Measurements from ENCODE around the gene SPP2. TPM values are rescaled to one million over a fixed set of nuclear protein-coding genes. Genes with fewer than 3 reads are reported as not detected.
A peak's percentile ranks its signal among the peaks of the same experiment; 100 is the strongest.

Gene SPP2
- polyA plus RNA-seq, 3 donors: not detected

DNA sequence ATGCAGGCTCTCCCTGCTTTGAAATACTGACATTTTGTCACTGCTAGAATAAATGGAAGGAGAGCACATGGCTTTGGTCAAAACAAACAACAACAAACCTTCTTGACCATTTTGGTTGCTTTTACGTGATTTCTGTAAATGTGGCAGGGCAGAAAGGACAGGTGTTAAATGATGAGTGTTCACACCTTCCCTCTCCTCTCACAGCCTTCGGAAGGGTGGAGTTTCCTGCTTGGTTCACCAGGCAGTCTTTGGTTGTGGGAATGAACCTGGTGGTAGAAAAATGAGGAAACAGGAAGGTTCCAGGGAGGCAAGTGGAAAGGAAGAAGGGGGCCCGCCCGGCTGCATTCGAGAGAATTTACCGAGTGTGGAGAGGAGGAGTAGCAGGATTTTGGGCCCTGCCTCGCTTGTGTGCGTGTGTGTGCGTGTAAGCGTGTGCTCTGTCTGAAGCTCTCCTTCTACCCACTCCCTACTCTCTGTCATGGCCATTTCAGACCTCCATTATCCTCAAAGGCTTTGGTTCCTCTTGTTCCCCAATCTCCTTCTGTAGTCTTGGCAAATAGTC is 23.7 kb upstream of the SPP2 start:
- H3K27me3 Mint-ChIP-seq (ENCODE audit: low read depth in 3 of 3): peaks cover 3 to 11% (median 5%) of the 10 kb centered on the region in 3 donors
- Histone ChIP-seq H3K9ac (ENCODE audit: insufficient read depth, low read length, poor library complexity, severe bottlenecking) (no peak overlapping the region), H3K4me3 (replicated peaks in 1 of 3; ENCODE audit: low read depth in 2 of 3, low read length in 3 of 3) (no peak overlapping the region), H3K4me1 (ENCODE audit: control insufficient read depth in 1 of 2, insufficient read depth in 2 of 2, low read length in 2 of 2) (peaks cover 0 to 4% of the 10 kb centered on the region in 2 donors), H3K4me2 (replicated peaks; ENCODE audit: extremely low read depth, low read length, poor library complexity, severe bottlenecking) (no peak overlapping the region), H3K27me3 (ENCODE audit: control insufficient read depth in 2 of 2, insufficient read depth in 2 of 2, low read length in 2 of 2) (no peaks in the 10 kb centered on the region), H3K79me2 (ENCODE audit: insufficient read depth, low read length) (no peaks in the 10 kb centered on the region), H4K20me1 (ENCODE audit: insufficient read depth, low read length) (no peaks in the 10 kb centered on the region), H3K36me3 (replicated peaks in 1 of 2; ENCODE audit: control insufficient read depth in 1 of 2, insufficient read depth in 2 of 2, low read length in 2 of 2) (no peaks in the 10 kb centered on the region), H3K9me3 (replicated peaks in 1 of 2; ENCODE audit: control insufficient read depth in 1 of 2, insufficient read depth in 1 of 2, low read length in 2 of 2) (peaks cover 0 to 3% of the 10 kb centered on the region in 2 donors), H2AFZ (ENCODE audit: insufficient read depth, low read depth, low read length, poor library complexity, severe bottlenecking) (no peak overlapping the region), H3K27ac (ENCODE audit: low read depth in 1 of 2, low read length in 2 of 2) (no peak overlapping the region)
- TF ChIP-seq, protein P1, sequence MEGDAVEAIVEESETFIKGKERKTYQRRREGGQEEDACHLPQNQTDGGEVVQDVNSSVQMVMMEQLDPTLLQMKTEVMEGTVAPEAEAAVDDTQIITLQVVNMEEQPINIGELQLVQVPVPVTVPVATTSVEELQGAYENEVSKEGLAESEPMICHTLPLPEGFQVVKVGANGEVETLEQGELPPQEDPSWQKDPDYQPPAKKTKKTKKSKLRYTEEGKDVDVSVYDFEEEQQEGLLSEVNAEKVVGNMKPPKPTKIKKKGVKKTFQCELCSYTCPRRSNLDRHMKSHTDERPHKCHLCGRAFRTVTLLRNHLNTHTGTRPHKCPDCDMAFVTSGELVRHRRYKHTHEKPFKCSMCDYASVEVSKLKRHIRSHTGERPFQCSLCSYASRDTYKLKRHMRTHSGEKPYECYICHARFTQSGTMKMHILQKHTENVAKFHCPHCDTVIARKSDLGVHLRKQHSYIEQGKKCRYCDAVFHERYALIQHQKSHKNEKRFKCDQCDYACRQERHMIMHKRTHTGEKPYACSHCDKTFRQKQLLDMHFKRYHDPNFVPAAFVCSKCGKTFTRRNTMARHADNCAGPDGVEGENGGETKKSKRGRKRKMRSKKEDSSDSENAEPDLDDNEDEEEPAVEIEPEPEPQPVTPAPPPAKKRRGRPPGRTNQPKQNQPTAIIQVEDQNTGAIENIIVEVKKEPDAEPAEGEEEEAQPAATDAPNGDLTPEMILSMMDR (IDR thresholded peaks at IDR 0.05): no peak
- H3K4me3 Mint-ChIP-seq: no peak overlapping the region
- peak overlapping the region in 1 of 7 donors; percentile 83 for H3K27ac Mint-ChIP-seq
- WGBS (ENCODE audit: insufficient coverage): no CpG with 5 or more reads among the region's 10 CpGs
- H3K36me3 Mint-ChIP-seq: no peaks in the 10 kb centered on the region
- H3K9me3 Mint-ChIP-seq: peaks cover 2 to 14% (median 7%) of the 10 kb centered on the region in 7 donors
- DNase-seq: no peak
- intact Hi-C loops (cut with micrococcal nuclease): no loop called here
- peaks cover 4% of the 10 kb centered on the region for H3K4me1 Mint-ChIP-seq

DNA sequence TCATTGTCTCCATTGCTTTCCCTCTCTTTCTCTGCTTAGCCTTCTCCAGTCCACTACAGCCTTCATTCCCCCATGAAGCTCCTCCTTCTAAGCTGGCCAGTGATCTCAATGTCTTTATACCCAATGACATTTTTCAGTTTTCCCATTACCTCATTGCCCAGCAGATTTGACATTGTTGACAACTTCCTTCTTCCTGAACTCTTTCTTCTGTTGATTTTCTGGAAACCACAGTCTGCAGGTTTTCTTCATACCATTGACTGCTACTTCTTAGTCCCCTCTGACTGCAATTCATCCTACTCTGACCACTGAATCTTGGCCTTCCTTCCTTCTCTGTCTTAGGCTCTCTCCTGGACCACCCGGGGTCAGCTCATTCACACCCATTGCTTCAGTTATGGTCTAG is 22.9 kb upstream of the SPP2 start:
- Mint-ChIP-seq H3K4me3 (no peak overlapping the region), H3K36me3 (no peaks in the 10 kb centered on the region), H3K4me1 (peaks cover 4% of the 10 kb centered on the region), H3K27ac (no peak overlapping the region), H3K27me3 (ENCODE audit: low read depth in 3 of 3) (peaks cover 3 to 9% (median 5%) of the 10 kb centered on the region in 3 donors), H3K9me3 (peaks cover 0 to 14% (median 7%) of the 10 kb centered on the region in 7 donors)
- DNase-seq: no peak
- H4K20me1 ChIP-seq (ENCODE audit: insufficient read depth, low read length): no peaks in the 10 kb centered on the region
- no peak overlapping the region for H3K4me2 ChIP-seq (replicated peaks; ENCODE audit: extremely low read depth, low read length, poor library complexity, severe bottlenecking)
- intact Hi-C loops (cut with micrococcal nuclease): no loop called here
- no peaks in the 10 kb centered on the region for H3K79me2 ChIP-seq (ENCODE audit: insufficient read depth, low read length)
- H3K27ac ChIP-seq (ENCODE audit: low read depth in 1 of 2, low read length in 2 of 2): no peak overlapping the region
- H3K9me3 ChIP-seq (replicated peaks in 1 of 2; ENCODE audit: control insufficient read depth in 1 of 2, insufficient read depth in 1 of 2, low read length in 2 of 2): peaks cover 0 to 3% of the 10 kb centered on the region in 2 donors
- no peak overlapping the region for H2AFZ ChIP-seq (ENCODE audit: insufficient read depth, low read depth, low read length, poor library complexity, severe bottlenecking)
- H3K27me3 ChIP-seq (ENCODE audit: control insufficient read depth in 2 of 2, insufficient read depth in 2 of 2, low read length in 2 of 2): no peaks in the 10 kb centered on the region
- TF ChIP-seq, protein P1 (IDR thresholded peaks at IDR 0.05): no peak
- WGBS (ENCODE audit: insufficient coverage): 36% methylated on average over 1 of the region's 1 CpG
- no peak overlapping the region for H3K9ac ChIP-seq (ENCODE audit: insufficient read depth, low read length, poor library complexity, severe bottlenecking)
- no peaks in the 10 kb centered on the region for H3K36me3 ChIP-seq (replicated peaks in 1 of 2; ENCODE audit: control insufficient read depth in 1 of 2, insufficient read depth in 2 of 2, low read length in 2 of 2)
- H3K4me1 ChIP-seq (ENCODE audit: control insufficient read depth in 1 of 2, insufficient read depth in 2 of 2, low read length in 2 of 2): peaks cover 0 to 4% of the 10 kb centered on the region in 2 donors
- no peak overlapping the region for H3K4me3 ChIP-seq (replicated peaks in 1 of 3; ENCODE audit: low read depth in 2 of 3, low read length in 3 of 3)

Data from CD14-positive monocyte (primary cell).